B cell (primary cell): ENCODE results near the gene SHC3.

Experiments used
- CTCF ChIP-seq: fragments of 200-600 bp; IDR thresholded peaks from one replicate; pipeline ENCODE4 v1.8.0; 2022; ENCODE audit warnings: antibody characterized with exemption, mild to moderate bottlenecking
- EZH2 ChIP-seq: IDR thresholded peaks from 2 replicates; pipeline ENCODE4 v1.6.1; 2012; ENCODE audit warnings: borderline replicate concordance, low read depth, mild to moderate bottlenecking, moderate library complexity, low read length; ENCODE audit not compliant: insufficient read depth, poor library complexity, severe bottlenecking

- no peak for TF ChIP-seq CTCF
- TF ChIP-seq EZH2: no peak
Measured at GRCh38 chr9:88976890-88977257, 201.7 kb downstream of the SHC3 start.
